ENCODE measurements around the gene IBTK.

DNA sequence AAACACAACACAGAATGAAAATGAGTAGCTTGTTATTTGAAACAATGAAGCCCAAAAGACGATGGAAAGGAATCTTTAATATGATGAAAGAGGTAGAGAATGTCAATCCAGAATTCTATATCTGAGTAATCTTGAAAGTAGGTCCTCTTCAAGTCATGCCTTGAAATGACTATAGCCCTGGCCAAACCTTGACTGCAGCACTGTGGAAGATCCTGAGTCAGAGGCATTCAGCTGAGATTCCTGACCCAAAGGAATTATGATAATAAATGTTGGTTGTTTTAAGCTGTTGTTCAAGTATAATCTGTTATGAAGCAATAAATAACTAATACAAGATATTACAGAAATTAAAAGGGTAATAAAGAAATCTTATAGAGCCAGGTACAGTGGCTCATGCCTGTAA lies 64.8 kb downstream of the IBTK start:
- TF ChIP-seq, protein P1, sequence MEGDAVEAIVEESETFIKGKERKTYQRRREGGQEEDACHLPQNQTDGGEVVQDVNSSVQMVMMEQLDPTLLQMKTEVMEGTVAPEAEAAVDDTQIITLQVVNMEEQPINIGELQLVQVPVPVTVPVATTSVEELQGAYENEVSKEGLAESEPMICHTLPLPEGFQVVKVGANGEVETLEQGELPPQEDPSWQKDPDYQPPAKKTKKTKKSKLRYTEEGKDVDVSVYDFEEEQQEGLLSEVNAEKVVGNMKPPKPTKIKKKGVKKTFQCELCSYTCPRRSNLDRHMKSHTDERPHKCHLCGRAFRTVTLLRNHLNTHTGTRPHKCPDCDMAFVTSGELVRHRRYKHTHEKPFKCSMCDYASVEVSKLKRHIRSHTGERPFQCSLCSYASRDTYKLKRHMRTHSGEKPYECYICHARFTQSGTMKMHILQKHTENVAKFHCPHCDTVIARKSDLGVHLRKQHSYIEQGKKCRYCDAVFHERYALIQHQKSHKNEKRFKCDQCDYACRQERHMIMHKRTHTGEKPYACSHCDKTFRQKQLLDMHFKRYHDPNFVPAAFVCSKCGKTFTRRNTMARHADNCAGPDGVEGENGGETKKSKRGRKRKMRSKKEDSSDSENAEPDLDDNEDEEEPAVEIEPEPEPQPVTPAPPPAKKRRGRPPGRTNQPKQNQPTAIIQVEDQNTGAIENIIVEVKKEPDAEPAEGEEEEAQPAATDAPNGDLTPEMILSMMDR (conservative IDR thresholded peaks at IDR 0.05; ENCODE audit: low read depth, low read length): no peak
- TF ChIP-seq POLR2A (IDR thresholded peaks at IDR 0.05; ENCODE audit: low read depth, low read length): no peak
- no peak for TF ChIP-seq RAD21 (IDR thresholded peaks at IDR 0.05; ENCODE audit: low read length)
- TF ChIP-seq, protein P2, sequence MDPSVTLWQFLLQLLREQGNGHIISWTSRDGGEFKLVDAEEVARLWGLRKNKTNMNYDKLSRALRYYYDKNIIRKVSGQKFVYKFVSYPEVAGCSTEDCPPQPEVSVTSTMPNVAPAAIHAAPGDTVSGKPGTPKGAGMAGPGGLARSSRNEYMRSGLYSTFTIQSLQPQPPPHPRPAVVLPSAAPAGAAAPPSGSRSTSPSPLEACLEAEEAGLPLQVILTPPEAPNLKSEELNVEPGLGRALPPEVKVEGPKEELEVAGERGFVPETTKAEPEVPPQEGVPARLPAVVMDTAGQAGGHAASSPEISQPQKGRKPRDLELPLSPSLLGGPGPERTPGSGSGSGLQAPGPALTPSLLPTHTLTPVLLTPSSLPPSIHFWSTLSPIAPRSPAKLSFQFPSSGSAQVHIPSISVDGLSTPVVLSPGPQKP (IDR thresholded peaks at IDR 0.05; ENCODE audit: borderline replicate concordance, low read depth, low read length): no peak
- no peak for TF ChIP-seq CEBPB (IDR thresholded peaks at IDR 0.05; ENCODE audit: low read depth, low read length)
- TF ChIP-seq NFE2L2 (IDR thresholded peaks at IDR 0.05; ENCODE audit: low read depth, low read length): no peak
- no peak for TF ChIP-seq SMC3 (IDR thresholded peaks at IDR 0.05; ENCODE audit: low read depth, low read length)
- no peak for TF ChIP-seq MAFK (IDR thresholded peaks at IDR 0.05; ENCODE audit: low read depth, low read length)
- TF ChIP-seq RCOR1 (IDR thresholded peaks at IDR 0.05; ENCODE audit: insufficient replicate concordance, low read length): no peak
- no peak for TF ChIP-seq RFX5 (IDR thresholded peaks at IDR 0.05; ENCODE audit: low read depth, low read length)
- no peak for TF ChIP-seq FOS (IDR thresholded peaks at IDR 0.05; ENCODE audit: low read depth, low read length)
- TF ChIP-seq, protein P3, sequence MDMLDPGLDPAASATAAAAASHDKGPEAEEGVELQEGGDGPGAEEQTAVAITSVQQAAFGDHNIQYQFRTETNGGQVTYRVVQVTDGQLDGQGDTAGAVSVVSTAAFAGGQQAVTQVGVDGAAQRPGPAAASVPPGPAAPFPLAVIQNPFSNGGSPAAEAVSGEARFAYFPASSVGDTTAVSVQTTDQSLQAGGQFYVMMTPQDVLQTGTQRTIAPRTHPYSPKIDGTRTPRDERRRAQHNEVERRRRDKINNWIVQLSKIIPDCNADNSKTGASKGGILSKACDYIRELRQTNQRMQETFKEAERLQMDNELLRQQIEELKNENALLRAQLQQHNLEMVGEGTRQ (IDR thresholded peaks at IDR 0.05; ENCODE audit: low read depth, low read length): no peak
- TF ChIP-seq MAZ (IDR thresholded peaks at IDR 0.05; ENCODE audit: borderline replicate concordance, low read depth, low read length): no peak

Measured in IMR-90 (cell line).